ENCODE data around the gene IGSF23.
"Not testable (repeated sequence)": the region's sequence is repeated elsewhere in the genome, so short reads cannot be mapped to it uniquely, and the experiment has no call there.

Gene IGSF23

GRCh38 chr19:44611812-44612295 is 1.5 kb upstream of the IGSF23 start:
- DNase-seq (ENCODE audit: low read depth in 2 of 2), result no peak

- no peak for DNase-seq (ENCODE audit: low read depth in 2 of 2)
Measured at GRCh38 chr19:44614313-44614712, 950 bp downstream of the IGSF23 start.

GRCh38 chr19:44615863-44616247 is 2.5 kb downstream of the IGSF23 start:
- no peak for DNase-seq (ENCODE audit: low read depth in 2 of 2)

- no peak for DNase-seq (ENCODE audit: low read depth in 2 of 2)
Measured at GRCh38 chr19:44617110-44617880, 3.9 kb downstream of the IGSF23 start.

- no peak for DNase-seq (ENCODE audit: low read depth in 2 of 2)
Measured at GRCh38 chr19:44618640-44619357, 5.4 kb downstream of the IGSF23 start.

GRCh38 chr19:44620667-44621066 is 7.3 kb downstream of the IGSF23 start:
- DNase-seq (ENCODE audit: low read depth in 2 of 2), result no peak

GRCh38 chr19:44621367-44621766 is 8.0 kb downstream of the IGSF23 start:
- no peak for DNase-seq (ENCODE audit: low read depth in 2 of 2)

GRCh38 chr19:44623080-44623479 is 9.7 kb downstream of the IGSF23 start:
- DNase-seq (ENCODE audit: low read depth in 2 of 2), result no peak

- DNase-seq (ENCODE audit: low read depth in 2 of 2), result no peak
Measured at GRCh38 chr19:44623626-44624025, 10.3 kb downstream of the IGSF23 start.

- DNase-seq (ENCODE audit: low read depth in 2 of 2), result no peak
Measured at GRCh38 chr19:44624840-44625354, 11.5 kb downstream of the IGSF23 start.

GRCh38 chr19:44625637-44626036 is 12.3 kb downstream of the IGSF23 start:
- DNase-seq (ENCODE audit: low read depth in 2 of 2), result not testable (repeated sequence)

- no peak for DNase-seq (ENCODE audit: low read depth in 2 of 2)
Measured at GRCh38 chr19:44626048-44626624, 12.8 kb downstream of the IGSF23 start.

GRCh38 chr19:44627631-44628030 is 14.3 kb downstream of the IGSF23 start:
- DNase-seq (ENCODE audit: low read depth in 2 of 2), result no peak

GRCh38 chr19:44628793-44629192 is 15.4 kb downstream of the IGSF23 start:
- no peak for DNase-seq (ENCODE audit: low read depth in 2 of 2)

GRCh38 chr19:44631611-44632010 is 18.2 kb downstream of the IGSF23 start:
- not testable (repeated sequence) for DNase-seq (ENCODE audit: low read depth in 2 of 2)

GRCh38 chr19:44634058-44634457 is 20.7 kb downstream of the IGSF23 start:
- not testable (repeated sequence) for DNase-seq (ENCODE audit: low read depth in 2 of 2)

GRCh38 chr19:44634785-44635184 is 21.4 kb downstream of the IGSF23 start:
- no peak for DNase-seq (ENCODE audit: low read depth in 2 of 2)

GRCh38 chr19:44635581-44636438 is 22.4 kb downstream of the IGSF23 start:
- DNase-seq (ENCODE audit: low read depth in 2 of 2), result no peak

- DNase-seq (ENCODE audit: low read depth in 2 of 2), result no peak
Measured at GRCh38 chr19:44636439-44637389, 23.4 kb downstream of the IGSF23 start.

- no peak for DNase-seq (ENCODE audit: low read depth in 2 of 2)
Measured at GRCh38 chr19:44637390-44637764, 24.0 kb downstream of the IGSF23 start.
